GM12865 (cell line): ENCODE results near the gene MSMP.

Experiments used
- DNase-seq: peaks from one replicate; pipeline ENCODE4 v3.0.0; 2010; ENCODE audit warnings: low read depth
- H3K4me3 ChIP-seq: 2 replicates; pipeline ENCODE4 v1.5.1; 2011; ENCODE audit warnings: mild to moderate bottlenecking, low read depth, low read length, control low read depth
- CTCF ChIP-seq: IDR thresholded peaks from 2 replicates; pipeline ENCODE4 v1.5.1; 2011; ENCODE audit warnings: low read length, control low read depth, low read depth, inconsistent platforms; ENCODE audit not compliant: insufficient read depth; ENCODE audit errors: missing control alignments

MSMP gene

GRCh38 chr9:35717132-35717870, 36.8 kb downstream of the MSMP start:
- DNase-seq = no peak
- no peak for TF ChIP-seq CTCF
- no peak overlapping the region for H3K4me3 ChIP-seq

- no peak for TF ChIP-seq CTCF
- DNase-seq = no peak
- no peak overlapping the region for H3K4me3 ChIP-seq
These were observed 37.8 kb downstream of the MSMP start for GRCh38 chr9:35716230-35716629.

- no peak overlapping the region for H3K4me3 ChIP-seq
- no peak for TF ChIP-seq CTCF
- no peak for DNase-seq
These were observed 39.4 kb downstream of the MSMP start for GRCh38 chr9:35714579-35715252.

GRCh38 chr9:35714123-35714522, 40.0 kb downstream of the MSMP start:
- no peak for TF ChIP-seq CTCF
- DNase-seq = no peak
- H3K4me3 ChIP-seq = no peak overlapping the region

- H3K4me3 ChIP-seq = no peak overlapping the region
- TF ChIP-seq CTCF = no peak
- no peak for DNase-seq
These were observed 40.5 kb downstream of the MSMP start for GRCh38 chr9:35713578-35713977.

GRCh38 chr9:35712762-35713400, 41.2 kb downstream of the MSMP start:
- DNase-seq = no peak
- TF ChIP-seq CTCF = no peak
- H3K4me3 ChIP-seq = no peak overlapping the region
